Endothelial cell of umbilical vein (primary cell): ENCODE results near the gene THSD4. TPM values are rescaled to one million over a fixed set of nuclear protein-coding genes. Genes with fewer than 3 reads are reported as not detected.
A peak's percentile ranks its signal among the peaks of the same experiment; 100 is the strongest.

ENCODE experiments used
- BruUV-seq: library from RNA; stranded (reverse); fragments of 400-500 nt; replicated peaks from 2 replicates; lab custom pipeline; 2021; lab: Mats Ljungman, UMichigan
- CTCF ChIA-PET: fragments of 300-600, 350-600 bp; sonication (Branson Sonifier 250); formaldehyde crosslinking; loops from one replicate; lab custom pipeline; 2021; ENCODE audit warnings: antibody characterized with exemption, inconsistent platforms; lab: Charles Lee
- POLR2A ChIA-PET: fragments of 300-600, 350-600 bp; sonication (Branson Sonifier 250); formaldehyde crosslinking; loops from one replicate; lab custom pipeline; 2021; ENCODE audit warnings: antibody characterized with exemption, inconsistent platforms; lab: Charles Lee
- DNase-seq: peaks from one replicate; pipeline ENCODE4 v3.0.0-alpha.2; 2011; ENCODE audit warnings: low read depth, low spot score
- FAIRE-seq: peaks from 2 replicates; lab custom pipeline; 2011; peaks lifted over from hg19 to GRCh38; lab: Jason Lieb, UNC
- H2AFZ ChIP-seq: 2 replicates; pipeline ENCODE4 v1.6.0; 2012; ENCODE audit warnings: low read depth, low read length, control low read depth, inconsistent platforms
- H3K27ac ChIP-seq: 2 replicates; pipeline ENCODE4 v1.5.1; 2011; ENCODE audit warnings: low read depth, mild to moderate bottlenecking, control low read depth, low read length, moderate library complexity; ENCODE audit not compliant: insufficient read depth
- H3K27me3 ChIP-seq, 2 experiments: 2 replicates each; pipeline versions ENCODE4 v1.6.0 to v1.6.1; 2011; ENCODE audit warnings: low read length in 2 of 2, mixed read lengths in 1 of 2; ENCODE audit not compliant: control insufficient read depth in 2 of 2, insufficient read depth in 2 of 2
- H3K36me3 ChIP-seq, 2 experiments: 2 replicates in 1 of 2; 3 replicates in 1 of 2; pipeline ENCODE4 v1.5.1; 2011; ENCODE audit warnings: low read length in 2 of 2, mild to moderate bottlenecking in 1 of 2, moderate library complexity in 1 of 2; ENCODE audit not compliant: control insufficient read depth in 2 of 2, insufficient read depth in 2 of 2; ENCODE audit errors: extremely low read depth in 1 of 2
- H3K4me1 ChIP-seq: 3 replicates; pipeline ENCODE4 v1.5.1; 2011; ENCODE audit warnings: mild to moderate bottlenecking, low read length; ENCODE audit not compliant: control insufficient read depth, insufficient read depth; ENCODE audit errors: extremely low read depth
- H3K4me2 ChIP-seq: 2 replicates; pipeline ENCODE4 v1.6.1; 2011; ENCODE audit warnings: low read length, control low read depth, mixed read lengths; ENCODE audit not compliant: insufficient read depth
- H3K4me3 ChIP-seq, 3 experiments: fragments of 200-600 bp in 1 of 3; sonication (generic), shearing (Covaris generic) in 1 of 3; replicated peaks in 1 of 3; 2 replicates each; pipeline ENCODE4 v1.5.1; 2011 to 2016; ENCODE audit warnings: control low read depth in 3 of 3, low read length in 3 of 3, mild to moderate bottlenecking in 2 of 3, inconsistent platforms in 1 of 3, low read depth in 1 of 3, moderate library complexity in 1 of 3; ENCODE audit not compliant: insufficient read depth in 1 of 3
- H3K79me2 ChIP-seq: 2 replicates; pipeline ENCODE4 v1.6.0; 2012; ENCODE audit warnings: low read length, inconsistent platforms; ENCODE audit not compliant: control insufficient read depth, insufficient read depth
- H3K9ac ChIP-seq: replicated peaks from 2 replicates; pipeline ENCODE3; 2011; ENCODE audit warnings: low read length, control low read depth; ENCODE audit not compliant: insufficient read depth; ENCODE audit errors: extremely low read depth
- H3K9me1 ChIP-seq: replicated peaks from 3 replicates; pipeline ENCODE4 v1.6.0; 2011; ENCODE audit warnings: mild to moderate bottlenecking, low read length; ENCODE audit not compliant: control insufficient read depth, insufficient read depth; ENCODE audit errors: extremely low read depth
- H3K9me3 ChIP-seq: replicated peaks from 2 replicates; pipeline ENCODE4 v1.5.1; 2012; ENCODE audit warnings: low read length, inconsistent platforms; ENCODE audit not compliant: control insufficient read depth, insufficient read depth
- H4K20me1 ChIP-seq: replicated peaks from 2 replicates; pipeline ENCODE3; 2011; ENCODE audit warnings: mild to moderate bottlenecking, low read length; ENCODE audit not compliant: control insufficient read depth, insufficient read depth; ENCODE audit errors: extremely low read depth
- CTCF ChIP-seq, 2 donors: IDR thresholded peaks; 1 replicate in 1 of 2; 2 replicates in 1 of 2; pipeline ENCODE4 v1.5.1; 2011; ENCODE audit warnings: low read length in 2 of 2, mild to moderate bottlenecking in 2 of 2, moderate library complexity in 2 of 2, control low read depth in 1 of 2, inconsistent platforms in 1 of 2, low read depth in 1 of 2; ENCODE audit not compliant: insufficient read depth in 1 of 2; ENCODE audit errors: extremely low read depth in 1 of 2
- EZH2 ChIP-seq: IDR thresholded peaks from 2 replicates; pipeline ENCODE4 v1.6.1; 2012; ENCODE audit warnings: borderline replicate concordance, low read depth, mild to moderate bottlenecking, moderate library complexity, low read length, inconsistent platforms; ENCODE audit not compliant: severe bottlenecking
- GATA2 ChIP-seq: IDR thresholded peaks from 2 replicates; pipeline ENCODE4 v1.7.0; 2011; ENCODE audit warnings: low read depth, mild to moderate bottlenecking, moderate library complexity, mixed read lengths, low read length; ENCODE audit not compliant: insufficient read length, insufficient read depth
- JUN ChIP-seq: IDR thresholded peaks from 2 replicates; pipeline ENCODE4 v1.6.1; 2011; ENCODE audit warnings: borderline replicate concordance, low read depth; ENCODE audit not compliant: insufficient read length, insufficient read depth
- MAX ChIP-seq: IDR thresholded peaks from 2 replicates; pipeline ENCODE4 v1.6.1; 2011; ENCODE audit not compliant: insufficient read depth, insufficient read length
- MYC ChIP-seq: IDR thresholded peaks from one replicate; pipeline ENCODE4 v1.6.1; 2011; ENCODE audit warnings: mild to moderate bottlenecking, low read depth, low read length
- POLR2A ChIP-seq: IDR thresholded peaks from 2 replicates; pipeline ENCODE4 v1.6.1; 2012; ENCODE audit warnings: low read depth, mild to moderate bottlenecking, control low read depth, low read length
- POLR2AphosphoS5 ChIP-seq: IDR thresholded peaks from 2 replicates; pipeline ENCODE4 v1.6.1; 2012; ENCODE audit warnings: low read depth, mild to moderate bottlenecking, control low read depth, low read length, moderate library complexity; ENCODE audit not compliant: insufficient read depth
- dilution Hi-C: fragments of 300-500 bp; cut with MboI; formaldehyde crosslinking; loops from one replicate; pipeline ENCODE4 v1.15.0; 2019; ENCODE audit warnings: low sequenced_read_pairs; ENCODE audit not compliant: extremely low pct_ligation_motif_present
- intact Hi-C: fragments of 100-400 bp; cut with micrococcal nuclease; formaldehyde crosslinking; loops from one replicate; pipeline ENCODE4 v1.10.0; 2022
- polyA plus RNA-seq, 4 experiments: library from polyadenylated mRNA; depleted of rRNA in 3 of 4; stranded (reverse) in 3 of 4; unstranded in 1 of 4; fragments of >200 nt; gene quantifications; 2 replicates each; pipeline versions ENCODE4 v1.2.1 to v1.2.3, GENCODE V29; 2011 to 2012; ENCODE audit warnings: missing spikeins in 1 of 4
- total RNA-seq: library from RNA; stranded (reverse); gene quantifications from 2 replicates; pipeline ENCODE4 v1.2.3, GENCODE V29; 2021

The THSD4 gene
- total and polyA plus RNA-seq, 2 donors (not counting 3 experiments of a cell fraction or from before 2014, with no cell fraction given): 9.9 to 25.4 TPM

DNA sequence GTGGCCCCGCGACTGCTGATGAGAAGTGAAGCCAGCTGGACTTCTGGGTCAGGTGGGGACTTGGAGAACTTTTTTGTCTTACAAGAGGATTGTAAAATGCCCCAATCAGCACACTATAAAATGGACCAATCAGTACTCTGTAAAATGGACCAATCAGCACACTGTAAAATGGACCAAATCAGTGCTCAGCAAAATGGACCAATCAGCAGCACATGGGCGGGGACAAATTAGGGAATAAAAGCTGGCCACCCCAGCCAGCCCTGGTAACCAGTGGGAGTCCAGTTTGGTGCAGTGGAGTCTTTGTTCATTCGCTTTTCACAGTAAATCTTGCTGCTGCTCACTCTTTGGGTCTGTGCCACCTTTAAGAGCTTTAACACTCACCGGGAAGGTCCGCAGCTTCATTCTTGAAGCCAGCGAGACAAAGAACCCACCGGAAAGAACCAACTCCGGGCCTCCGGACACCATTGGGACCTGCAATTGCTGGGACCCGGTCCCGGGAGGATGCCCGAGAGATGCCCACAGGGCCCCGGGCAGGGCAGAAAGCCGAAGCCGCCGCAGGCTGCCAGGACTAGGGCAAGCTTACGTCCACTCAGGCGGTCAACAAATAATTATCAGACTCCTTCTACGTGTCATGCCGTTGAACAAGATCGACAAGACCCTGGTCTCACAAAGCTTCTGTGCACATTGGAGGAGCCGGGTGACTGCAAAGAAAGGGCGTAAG is 686.8 kb downstream of the THSD4 start:
- DNase-seq (no peak), FAIRE-seq (peak; percentile 55)
- Histone ChIP-seq H3K9ac (no peak overlapping the region), H3K4me1 (peaks cover 10% of the 10 kb centered on the region), H2AFZ (no peak overlapping the region), H3K9me1 (no peaks in the 10 kb centered on the region), H3K4me2 (no peak overlapping the region), H3K4me3 (no peak overlapping the region), H3K27me3 (no peaks in the 10 kb centered on the region), H3K79me2 (no peaks in the 10 kb centered on the region), H3K9me3 (no peaks in the 10 kb centered on the region), H4K20me1 (no peaks in the 10 kb centered on the region), H3K36me3 (no peaks in the 10 kb centered on the region), H3K27ac (no peak overlapping the region)
- intact Hi-C loops (loop anchor here (1.0 to 5.0 kb wide), 11 partner anchors 22 to 977 kb away; no protein-coding TSS in a partner anchor), dilution Hi-C loops (no loop called here)
- BruUV-seq: no TSS peak
- CTCF ChIA-PET: interaction anchor here (1.0 to 12.4 kb wide), 19 partner anchors 11 to 896 kb away, joined by 3 to 235 read pairs (median 6); no protein-coding TSS in a partner anchor
- TF ChIP-seq CTCF (IDR thresholded peaks at IDR 0.05; ENCODE audit: extremely low read depth in 1 of 2, insufficient read depth in 1 of 2, low read depth in 1 of 2, low read length in 2 of 2) (no peak), JUN (no peak), MYC (no peak), MAX (no peak), POLR2AphosphoS5 (no peak), GATA2 (no peak), EZH2 (no peak), POLR2A (no peak)
- POLR2A ChIA-PET: interaction anchor here (0.7 kb wide), 1 partner anchor 49 kb away, joined by 3 read pairs; no protein-coding TSS in a partner anchor
